NCI-H82 (cell line): ENCODE measurements around the gene WDR45B.

ENCODE experiments used
- DNase-seq: peaks from one replicate; lab custom pipeline; 2025; lab: John Stamatoyannopoulos, UW

The WDR45B gene

DNA sequence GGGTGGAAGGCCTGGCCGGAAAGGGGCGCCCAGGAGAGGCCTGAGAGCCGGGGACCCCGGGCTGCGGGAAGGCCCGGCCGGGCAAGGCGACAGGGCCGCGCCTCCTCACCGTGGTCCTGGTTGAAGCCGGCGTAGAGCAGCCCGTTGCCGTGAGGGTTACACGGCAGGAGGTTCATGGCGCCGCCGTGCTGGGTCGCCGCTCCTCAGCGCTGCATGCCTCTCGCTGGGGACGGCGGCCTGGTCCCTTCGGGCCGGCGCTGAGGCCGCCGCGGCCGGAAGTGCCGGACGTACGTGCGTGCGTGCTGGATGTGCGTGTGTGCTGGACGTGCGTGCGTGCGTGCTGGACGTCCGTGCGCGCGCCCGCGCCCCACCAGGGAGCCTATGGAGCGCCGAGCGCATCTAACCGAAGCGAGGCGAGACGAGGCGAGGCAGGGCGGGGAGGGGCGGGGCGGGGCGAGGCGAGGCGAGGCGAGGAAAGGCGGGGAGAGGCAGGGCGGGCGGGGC, at the start of gene WDR45B:
WDR45B (minus strand) TSS at position 280 of the 504 bp plus-strand sequence; CDS start at position 176, 104 bp downstream.
- peak; percentile 97 for DNase-seq

DNA sequence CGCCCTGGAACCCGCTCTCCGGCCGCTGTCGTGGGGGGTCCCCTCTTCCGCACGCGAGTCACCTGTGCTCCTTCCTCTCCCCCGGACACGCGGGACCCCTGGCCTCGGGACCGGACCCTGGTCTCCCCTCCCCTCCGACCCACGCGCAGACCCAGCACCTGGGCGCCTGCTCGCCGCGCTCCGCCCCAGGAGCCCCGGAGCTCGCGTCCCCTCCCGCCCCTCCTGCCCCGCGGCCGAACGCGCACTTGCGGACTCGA, 49.5 kb upstream of the WDR45B start:
- no peak for DNase-seq

DNA sequence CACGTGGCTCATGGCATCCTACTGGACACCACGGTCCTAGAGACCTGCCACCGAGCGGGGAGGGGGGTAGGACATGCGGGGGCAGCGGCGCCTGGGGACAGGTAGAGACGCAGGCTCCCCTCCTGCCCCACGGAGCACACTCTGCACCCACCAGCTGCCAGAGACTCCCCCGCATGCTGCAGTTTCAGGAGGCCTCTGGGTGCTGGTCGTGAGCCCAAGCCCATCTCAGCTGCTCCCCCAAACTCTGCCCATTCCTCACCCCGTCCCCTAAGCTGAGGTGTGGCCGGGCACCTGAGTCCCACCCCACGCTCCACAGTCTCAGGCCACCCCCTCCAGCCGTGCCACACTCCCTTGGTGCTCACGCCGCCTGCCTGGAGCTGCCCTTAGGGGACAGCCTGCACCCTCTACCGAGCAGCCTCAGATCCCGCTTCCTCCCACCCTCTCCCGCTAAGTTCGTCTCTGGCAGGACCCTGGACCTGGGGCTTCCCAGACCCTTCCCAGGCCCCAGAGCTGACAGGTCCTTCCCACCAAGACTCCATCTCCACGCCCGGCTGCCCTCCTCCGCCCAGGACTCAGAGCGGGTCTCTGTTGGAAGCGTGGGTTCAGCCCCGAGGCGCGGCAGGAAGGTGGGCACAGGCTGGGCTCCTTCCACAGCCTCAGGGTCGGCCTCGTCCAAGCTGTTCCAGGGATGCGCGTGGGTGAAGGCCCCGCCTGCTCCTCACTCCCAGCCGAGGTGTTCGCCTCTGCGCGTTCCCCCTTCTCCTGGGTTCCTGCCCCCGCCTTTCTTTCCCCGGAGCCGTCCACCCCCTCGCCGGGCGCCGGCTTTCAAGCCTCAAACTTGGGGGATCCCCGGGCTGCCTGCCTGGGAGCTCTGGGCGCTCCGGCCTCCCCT, 48.9 kb upstream of the WDR45B start:
- no peak for DNase-seq

DNA sequence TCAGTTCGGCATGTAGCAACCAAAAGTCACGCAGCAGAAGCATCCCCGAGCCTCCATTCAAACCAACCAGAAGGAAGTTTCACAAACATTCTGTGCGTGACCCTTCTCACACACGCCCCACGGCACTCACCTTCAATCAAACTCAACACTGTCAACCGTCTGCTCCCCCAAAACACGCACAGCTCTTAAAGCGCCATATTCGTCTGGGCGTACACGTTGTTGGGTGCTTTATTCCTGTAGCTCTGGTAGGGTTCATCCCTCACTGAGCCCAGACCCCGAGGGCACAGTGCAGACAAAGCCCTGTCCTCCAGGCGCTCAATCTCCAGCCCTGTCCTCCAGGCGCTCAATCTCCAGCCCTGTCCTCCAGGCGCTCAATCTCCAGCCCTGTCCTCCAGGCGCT, 48.0 kb upstream of the WDR45B start:
- DNase-seq, result no peak

DNA sequence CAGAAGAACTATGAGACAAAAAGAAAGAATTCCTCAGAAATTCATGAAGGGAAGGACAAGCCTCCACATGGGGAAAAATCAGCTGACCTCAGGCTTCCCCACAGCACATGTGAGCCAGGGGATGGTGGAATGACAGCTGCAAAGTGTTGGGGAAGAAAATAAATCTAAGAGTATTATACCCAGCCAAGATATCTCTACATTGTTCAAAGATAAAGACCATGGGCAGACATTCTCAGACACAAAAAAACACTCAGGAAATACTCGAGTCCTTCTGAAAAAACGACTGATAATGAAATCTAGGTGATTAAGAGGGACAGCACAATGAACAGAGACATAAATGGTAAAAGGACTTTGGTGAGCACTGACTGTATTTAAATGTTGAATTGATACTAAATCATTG, 46.4 kb upstream of the WDR45B start:
- DNase-seq, result no peak

DNA sequence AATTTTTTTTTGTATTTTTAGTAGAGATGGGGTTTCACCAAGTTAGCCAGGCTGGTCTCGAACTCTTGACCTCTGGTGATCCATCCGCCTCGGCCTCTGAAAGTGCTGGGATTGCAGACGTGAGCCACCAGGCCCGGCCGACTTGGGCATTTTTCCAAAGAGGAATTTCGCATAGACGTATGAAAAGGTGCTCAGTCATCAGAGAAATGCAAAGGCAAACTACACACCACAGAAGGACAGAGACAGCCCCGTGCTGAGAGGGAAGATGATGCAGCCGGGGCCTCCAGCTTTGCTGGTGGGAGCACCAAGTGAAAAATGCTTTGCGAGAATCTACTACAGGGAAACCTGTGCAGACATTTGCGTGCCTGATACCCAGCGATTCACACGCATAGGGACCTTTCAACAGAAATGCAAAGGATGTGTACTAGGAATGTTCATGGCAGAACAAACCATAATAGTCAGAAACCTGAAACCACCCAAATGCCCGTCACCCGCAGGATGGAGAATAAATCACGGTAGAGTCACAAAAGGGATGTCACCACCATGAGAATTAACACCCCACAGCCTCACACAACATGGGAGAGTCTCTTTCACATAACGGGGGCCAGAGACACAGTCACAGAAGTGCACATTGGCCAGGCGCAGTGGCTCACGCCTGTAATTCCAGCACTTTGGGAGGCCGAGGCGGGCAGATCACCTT, 45.1 kb upstream of the WDR45B start:
- DNase-seq, result no peak

DNA sequence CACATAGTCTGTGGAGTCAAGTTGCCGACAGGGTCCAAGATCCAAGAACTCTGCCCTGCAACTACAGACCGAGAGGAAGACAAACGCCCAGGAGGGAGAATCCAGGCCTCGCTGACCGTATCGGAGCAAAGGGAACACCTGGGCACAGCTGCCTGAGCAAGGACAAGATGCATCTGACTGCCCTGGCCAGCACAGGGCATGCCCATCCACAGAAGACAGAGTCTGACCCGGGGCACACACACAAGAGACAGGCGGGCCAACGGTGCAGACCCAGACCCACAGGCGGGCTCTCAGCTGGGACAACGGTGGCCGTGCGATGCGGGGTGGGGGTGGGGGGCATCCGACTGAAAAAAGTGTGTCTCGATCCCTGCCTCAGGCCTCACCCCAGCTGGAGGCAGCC, 44.0 kb upstream of the WDR45B start:
- DNase-seq, result no peak

DNA sequence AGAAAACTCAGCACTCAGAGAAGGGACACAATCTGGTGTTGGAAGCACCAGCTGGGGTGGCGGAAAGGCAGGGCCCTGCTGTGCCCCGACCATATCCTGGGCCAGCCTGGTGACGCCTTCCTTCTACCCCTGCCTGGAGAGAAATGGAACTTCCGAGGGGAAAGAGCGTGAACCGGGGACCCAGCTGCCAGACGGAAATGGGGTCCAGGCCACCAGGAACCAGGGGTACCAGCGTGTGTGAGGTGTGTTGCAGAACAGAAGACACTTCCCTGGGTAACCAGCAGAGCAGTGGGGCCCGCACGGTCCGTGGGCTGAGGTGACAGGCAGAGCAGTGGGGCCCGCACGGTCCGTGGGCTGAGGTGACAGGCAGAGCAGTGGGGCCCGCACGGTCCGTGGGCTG, 43.5 kb upstream of the WDR45B start:
- no peak for DNase-seq

DNA sequence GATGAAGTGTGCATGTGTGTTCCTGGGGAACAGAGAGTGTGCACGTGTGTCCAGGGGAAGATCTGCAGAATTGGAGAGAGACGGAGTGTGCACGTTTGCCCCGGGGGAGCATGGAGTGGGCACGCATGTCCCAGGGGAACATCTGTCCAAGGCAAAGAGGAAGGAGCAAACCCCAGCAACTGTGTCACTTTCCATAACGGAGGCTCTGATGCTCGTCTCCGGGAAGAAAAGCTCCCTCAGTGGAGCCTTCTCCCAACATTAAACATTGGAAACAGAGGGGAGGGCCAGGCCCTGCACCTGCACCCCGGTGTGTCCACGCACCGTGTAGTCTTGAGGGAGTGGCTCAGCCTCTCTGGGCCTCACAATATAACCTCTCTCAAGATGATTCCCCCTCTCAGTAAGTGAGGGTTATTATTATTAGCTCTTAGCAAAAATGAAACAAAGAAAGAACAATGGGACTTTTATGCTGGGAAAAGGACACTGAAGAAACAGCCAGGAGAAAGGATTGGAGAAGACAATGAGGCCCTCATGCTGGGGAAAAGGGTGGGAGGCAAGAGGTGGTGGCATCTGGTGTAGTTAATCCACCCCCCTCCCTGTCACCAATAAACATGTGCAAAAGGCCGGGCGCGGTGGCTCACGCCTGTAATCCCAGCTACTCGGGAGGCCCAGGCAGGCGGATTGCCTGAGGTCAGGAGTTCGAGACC, 42.7 kb upstream of the WDR45B start:
- DNase-seq, result peak; percentile 63

DNA sequence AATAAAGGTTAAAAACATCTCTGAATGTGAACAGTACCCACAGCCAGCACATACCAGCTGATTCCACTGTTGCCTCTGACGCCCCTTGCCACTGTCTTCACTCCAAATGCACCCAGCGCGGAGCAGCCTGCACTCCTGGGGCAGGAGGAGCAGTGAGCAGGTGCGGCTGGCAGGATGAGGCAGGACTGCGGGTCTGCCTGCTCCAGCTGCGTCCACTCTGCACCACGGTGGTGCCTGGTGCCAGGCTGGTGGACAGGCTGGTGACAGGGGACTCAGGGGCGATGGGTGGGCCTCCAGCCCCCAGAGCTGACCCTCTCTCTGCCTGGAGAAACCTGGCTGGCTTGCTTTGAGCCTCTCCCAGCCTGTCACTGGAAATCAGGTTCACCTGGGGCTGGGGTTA, 40.8 kb upstream of the WDR45B start:
- DNase-seq, result no peak

DNA sequence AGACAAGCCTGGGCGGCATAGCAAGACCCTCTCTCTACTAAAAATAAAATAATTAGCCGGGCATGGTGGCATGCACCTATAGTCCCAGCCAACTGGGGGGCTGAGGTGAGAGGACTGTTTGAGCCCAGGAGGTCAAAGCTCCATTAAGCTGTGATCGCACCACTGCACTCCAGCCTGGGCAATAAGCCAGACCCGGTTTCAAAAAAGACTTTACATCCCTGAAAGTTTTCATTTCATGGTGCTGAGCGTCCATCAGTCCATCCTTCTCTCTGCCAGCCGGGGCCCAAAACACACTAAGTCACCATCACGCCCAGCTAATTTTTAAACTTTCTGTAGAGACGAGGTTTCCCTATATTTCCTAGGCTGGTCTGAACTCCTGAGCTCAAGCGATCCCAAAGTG, 39.6 kb upstream of the WDR45B start:
- no peak for DNase-seq

DNA sequence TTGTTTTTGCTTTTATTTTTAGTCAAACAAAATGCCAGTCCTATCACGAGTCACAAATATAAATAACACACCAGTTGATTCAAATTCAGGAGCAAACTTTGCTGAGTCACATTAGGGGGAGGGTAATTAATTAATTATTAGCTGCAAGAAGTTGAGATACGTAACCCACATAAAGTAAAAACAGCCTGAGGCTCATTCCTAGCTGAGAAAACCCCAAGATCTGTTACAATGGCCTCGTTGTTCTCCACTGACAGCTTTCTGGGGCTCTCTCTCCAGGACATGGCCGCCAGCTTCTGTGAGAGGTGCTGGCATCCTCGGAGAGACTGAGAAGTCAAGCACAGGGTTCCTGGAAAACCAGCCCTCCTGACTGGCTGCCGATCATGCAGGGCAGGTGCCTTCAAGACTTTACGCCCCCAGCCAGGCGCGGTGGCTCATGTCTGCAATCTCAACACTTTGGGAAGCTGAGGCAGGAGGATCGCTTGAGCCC, 39.2 kb upstream of the WDR45B start:
- no peak for DNase-seq

DNA sequence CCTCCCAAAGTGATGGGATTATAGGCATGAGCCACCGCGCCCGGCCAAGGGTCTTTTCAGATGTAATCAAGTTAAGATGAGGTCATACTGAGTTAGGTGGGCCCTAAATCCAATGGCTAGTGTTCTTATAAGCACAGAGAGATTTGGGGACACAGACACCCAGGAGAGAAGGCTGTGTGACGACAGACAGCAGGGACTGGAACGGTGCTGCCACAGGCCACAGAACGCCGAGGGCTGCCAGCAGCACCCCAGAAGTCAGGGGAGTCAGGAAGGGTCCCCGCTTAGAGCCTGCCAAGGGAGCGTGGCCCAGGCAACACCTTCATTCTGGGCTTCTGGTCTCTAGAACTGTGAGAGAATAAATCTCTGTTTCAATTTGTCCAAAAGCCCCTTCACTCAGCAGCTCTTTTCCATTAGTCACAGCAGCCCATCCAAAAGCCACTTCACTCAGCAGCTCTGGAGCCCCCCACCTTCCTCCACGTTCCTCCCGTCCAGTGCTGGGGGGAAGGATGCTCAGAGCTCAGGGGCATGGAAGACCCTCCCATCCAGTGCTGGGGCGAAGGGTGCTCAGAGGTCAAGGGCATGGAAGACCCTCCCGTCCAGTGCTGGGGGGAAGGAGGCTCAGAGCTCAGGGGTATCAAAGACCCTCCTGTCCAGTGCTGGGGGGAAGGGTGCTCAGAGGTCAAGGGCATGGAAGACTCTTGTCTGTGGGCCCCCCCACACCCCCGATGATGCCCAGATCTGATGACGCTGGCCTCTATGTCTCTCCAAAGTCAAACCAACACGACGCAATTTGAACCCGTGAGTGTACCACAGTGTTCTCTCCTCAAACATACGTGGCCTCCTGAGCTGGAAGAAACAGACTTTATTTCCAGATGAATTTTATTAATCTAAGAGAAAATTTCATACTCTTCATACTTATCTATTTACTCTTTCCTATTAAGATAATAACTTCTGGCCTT, 38.4 kb upstream of the WDR45B start:
- no peak for DNase-seq

DNA sequence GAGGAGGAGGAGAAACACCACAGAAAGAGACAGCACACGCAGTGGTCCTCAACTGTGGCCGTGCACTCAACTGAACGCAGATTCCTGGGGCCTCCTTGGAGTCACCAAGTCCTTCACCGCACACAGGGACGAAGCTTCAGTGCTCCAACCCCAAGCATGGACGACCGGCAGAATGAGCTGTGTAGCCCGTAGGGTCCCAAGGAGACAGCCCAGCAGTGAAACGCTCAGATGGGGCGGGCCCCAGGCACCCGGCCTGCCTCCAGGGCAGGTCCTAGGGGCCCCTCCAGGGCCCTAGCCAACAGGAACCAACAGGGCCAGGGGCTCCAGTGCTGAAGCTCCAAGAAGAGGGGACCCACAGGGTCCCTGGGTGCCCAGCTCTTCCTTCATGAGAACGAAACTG, 37.0 kb upstream of the WDR45B start:
- no peak for DNase-seq

DNA sequence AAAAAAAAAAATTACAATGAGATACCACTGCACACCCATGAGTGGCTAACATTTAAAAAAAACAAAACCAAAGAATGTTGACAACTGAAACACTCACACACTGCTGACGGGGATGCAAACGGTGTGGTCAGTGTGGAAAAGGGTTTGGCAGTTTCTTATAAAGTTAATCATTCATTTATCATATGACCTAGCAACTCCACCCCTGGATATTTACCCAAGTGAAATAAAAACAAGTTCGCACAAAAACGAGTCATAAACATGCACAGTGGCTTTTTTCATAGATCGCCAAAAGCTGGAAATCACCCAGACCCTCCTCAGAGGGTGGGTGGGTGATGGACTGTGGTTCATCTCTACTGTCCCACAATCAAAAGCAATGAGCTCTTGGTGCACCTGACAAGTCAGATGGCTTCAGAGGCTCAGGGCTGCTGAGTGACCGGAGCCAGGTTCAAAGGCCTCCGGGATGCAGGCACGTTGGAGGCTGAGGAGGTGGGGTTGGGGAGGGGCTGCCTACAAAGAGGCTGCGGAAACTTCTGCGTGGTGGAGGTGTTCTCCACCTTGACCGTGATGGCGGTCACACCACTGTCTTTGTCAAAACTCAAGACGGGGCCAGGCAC, 36.1 kb upstream of the WDR45B start:
- DNase-seq, result no peak

DNA sequence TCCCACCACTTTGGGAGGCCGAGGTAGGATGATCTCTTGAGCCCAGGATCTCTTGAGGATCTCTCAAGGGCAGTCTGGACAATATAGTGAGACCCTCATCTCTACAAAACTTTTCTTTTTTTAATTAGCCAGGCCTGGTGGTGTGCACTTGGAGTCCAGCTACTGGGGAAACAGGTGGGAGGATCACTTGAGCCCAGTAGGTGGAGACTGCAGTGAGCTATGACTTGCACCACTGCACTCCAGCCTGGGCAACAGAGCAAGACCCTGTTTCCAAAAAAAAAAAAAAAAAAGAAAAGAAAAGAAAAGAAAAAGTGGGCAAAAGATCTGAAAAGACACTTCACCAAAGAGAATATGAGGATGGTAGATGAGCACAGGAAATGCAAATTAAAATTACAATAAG, 35.3 kb upstream of the WDR45B start:
- no peak for DNase-seq

DNA sequence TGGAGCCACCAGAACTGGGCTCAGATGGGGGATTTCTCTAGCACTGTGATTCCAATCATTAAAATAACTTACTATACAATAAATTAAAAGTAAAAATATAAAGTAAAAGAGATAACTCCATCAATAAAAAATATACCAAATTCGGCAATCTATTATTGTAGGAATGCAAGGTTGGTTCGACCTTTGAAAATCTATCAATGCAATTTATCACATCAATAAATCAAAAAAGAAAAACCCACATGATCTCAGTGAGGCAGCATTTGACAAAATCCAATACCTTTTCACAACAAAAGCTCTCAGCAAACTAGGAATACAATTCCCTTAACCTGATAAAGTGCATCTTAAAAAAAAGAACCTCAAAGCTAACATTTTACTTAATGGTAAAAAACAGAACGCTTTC, 33.3 kb upstream of the WDR45B start:
- DNase-seq, result no peak

DNA sequence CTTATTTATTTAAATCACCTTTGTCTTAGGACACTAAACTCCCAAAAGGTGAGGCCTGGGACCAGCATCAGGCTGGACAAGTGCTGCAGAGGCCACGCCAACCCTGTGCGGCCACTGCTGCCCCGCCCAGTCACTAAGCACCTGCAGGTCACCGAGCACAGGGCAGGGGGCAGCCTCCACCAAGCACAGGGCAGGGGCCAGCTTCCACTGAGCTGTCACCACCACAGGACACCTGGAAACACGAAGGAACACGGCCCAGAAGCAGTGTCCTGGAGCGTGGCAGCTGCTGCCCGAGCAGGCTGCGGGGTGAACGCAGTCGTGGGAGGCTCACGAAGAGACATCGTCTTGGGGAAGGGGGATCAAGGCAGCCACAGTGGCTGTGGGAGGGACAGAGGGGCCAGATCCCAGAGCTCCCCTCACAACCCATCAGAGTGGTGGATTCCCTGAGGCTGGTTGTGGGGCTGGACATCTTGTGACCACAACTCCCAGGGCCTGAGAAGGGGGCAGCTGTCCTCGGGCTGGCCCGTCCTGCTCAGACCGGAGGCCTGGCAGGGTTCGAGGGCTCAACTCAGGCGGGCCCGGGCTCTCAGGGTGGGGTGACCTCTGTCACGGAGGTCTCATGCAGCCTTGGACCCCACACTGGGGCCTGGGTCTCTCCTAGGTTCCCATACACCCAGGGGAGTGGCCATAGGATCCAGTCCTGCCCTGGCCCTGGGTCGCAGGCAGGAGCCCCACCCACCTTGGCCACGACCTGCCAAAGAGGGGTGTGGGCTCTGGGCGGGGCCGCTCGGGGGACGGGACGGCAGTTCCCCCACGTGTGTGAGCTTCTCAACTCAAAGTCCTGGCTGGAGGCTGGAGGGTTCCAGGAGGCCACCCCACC, 31.6 kb upstream of the WDR45B start:
- DNase-seq, result no peak

DNA sequence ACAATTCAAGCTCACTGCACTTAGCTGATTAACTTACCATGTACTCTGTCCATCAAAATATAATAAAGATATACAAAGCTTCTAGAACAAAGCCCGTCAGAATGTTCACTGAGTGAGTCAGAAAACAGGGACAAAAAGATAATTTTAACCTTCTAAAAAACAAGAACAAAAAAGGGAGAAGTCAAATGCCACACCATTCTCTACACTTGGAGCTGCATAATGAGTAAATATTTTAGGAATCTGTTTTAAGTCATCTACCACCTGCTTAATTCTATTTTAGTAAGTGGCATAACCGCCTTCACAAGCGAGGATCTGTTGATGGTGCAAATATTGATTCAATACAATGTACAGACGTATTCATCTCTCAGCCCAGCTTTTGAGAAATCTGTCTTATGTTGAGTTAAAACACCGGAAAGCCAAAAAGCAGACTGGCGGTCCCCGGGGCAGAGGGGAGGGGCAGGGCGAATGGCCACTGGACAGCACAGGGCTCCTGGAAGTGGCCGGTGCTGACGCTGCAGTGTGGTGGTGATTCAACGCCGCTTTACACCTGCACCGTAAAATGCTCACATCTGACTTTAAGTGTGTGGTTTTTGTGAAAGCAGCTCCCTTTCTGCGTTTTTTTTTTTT, 30.1 kb upstream of the WDR45B start:
- DNase-seq, result no peak
